ENCODE results near the gene SAT2.

SAT2 gene

DNA sequence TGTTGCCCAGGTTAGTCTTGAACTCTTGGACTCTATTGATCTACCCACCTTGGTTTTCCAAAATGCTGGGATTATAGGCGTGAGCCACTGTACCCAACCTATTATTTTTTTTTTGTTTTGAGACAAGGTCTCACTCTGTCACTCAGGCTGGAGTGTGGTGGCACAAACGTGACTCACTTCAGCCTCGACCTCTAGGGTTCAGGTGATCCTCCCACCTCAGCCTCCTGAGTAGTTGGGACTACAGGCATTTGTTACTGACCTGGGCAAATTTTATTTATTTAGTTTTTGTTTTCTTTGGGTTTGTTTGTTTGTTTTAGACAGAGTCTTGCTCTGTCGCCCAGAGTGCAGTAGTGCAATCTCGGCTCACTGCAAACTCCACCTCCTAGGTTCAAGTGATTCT, 4.0 kb downstream of the SAT2 start:
- no peak overlapping the region for H3K4me3 ChIP-seq (ENCODE audit: low read depth, low read length)
- TF ChIP-seq, protein P1, sequence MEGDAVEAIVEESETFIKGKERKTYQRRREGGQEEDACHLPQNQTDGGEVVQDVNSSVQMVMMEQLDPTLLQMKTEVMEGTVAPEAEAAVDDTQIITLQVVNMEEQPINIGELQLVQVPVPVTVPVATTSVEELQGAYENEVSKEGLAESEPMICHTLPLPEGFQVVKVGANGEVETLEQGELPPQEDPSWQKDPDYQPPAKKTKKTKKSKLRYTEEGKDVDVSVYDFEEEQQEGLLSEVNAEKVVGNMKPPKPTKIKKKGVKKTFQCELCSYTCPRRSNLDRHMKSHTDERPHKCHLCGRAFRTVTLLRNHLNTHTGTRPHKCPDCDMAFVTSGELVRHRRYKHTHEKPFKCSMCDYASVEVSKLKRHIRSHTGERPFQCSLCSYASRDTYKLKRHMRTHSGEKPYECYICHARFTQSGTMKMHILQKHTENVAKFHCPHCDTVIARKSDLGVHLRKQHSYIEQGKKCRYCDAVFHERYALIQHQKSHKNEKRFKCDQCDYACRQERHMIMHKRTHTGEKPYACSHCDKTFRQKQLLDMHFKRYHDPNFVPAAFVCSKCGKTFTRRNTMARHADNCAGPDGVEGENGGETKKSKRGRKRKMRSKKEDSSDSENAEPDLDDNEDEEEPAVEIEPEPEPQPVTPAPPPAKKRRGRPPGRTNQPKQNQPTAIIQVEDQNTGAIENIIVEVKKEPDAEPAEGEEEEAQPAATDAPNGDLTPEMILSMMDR (IDR thresholded peaks at IDR 0.05; ENCODE audit: low read depth, low read length): no peak

DNA sequence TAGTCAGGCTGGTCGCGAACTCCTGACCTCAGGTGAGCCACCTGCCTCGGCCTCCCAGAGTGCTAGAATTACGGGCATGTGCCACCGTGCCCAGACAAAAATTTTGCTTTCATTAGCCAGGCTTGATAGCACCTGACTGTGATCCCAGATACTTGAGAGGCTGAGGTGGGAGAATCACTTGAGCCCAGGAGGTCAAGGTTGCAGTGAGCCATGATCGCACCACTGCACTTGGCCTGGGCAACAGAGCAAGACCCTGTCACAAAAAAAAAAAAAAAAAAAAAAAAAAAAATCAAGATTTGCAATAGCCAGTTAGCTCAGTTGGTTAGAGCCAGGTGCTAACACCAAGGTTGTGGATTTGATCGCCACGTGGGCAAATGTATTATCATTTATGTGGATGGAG, 6.8 kb downstream of the SAT2 start:
- no peak overlapping the region for H3K4me3 ChIP-seq (ENCODE audit: low read depth, low read length)
- TF ChIP-seq, protein P1 (IDR thresholded peaks at IDR 0.05; ENCODE audit: low read depth, low read length): no peak

DNA sequence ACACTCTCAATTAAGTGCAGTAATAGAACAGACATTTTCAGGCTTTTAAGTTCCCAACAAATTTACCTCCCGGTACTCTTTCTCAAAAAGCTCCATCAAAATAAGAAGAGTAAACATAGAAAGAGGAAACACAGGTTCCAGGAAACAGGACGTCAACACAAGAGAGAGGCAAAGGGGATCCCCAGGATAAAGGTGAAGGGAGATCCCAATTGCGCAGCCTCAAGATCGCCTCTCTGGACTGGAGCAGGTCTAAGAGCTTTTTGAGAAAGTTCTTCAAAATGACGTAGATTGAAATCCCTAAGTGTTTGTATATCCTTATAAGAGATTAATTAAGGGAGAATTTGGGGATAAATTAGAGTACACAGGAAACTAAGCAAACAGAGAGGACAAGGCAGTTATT, 9.0 kb downstream of the SAT2 start:
- TF ChIP-seq, protein P1 (IDR thresholded peaks at IDR 0.05; ENCODE audit: low read depth, low read length): no peak
- H3K4me3 ChIP-seq (ENCODE audit: low read depth, low read length): no peak overlapping the region

DNA sequence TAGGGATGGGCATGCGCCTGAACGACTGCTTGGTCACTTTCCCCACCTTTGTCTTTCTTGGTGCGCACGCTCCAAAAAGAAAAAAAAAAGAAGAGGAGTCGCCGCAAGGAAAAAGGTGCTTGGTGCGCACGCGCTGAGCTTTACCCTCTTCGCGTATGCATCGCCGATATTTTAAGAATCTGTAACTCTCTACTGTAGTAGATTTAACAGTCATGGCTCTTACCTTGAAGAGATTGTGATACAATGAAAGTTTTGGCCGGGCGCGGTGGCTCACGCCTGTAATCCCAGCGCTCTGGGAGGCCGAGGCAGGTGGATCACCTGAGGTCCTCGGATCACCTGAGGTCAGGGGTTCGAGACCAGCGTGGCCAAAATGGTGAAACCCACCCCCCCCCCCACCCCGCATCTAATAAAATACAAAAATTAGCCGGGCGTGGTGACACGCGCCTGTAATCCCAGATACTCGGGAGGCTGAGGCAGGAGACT, 12.3 kb downstream of the SAT2 start:
- TF ChIP-seq, protein P1 (IDR thresholded peaks at IDR 0.05; ENCODE audit: low read depth, low read length): no peak
- peak overlapping the region; percentile 53 for H3K4me3 ChIP-seq (ENCODE audit: low read depth, low read length)

DNA sequence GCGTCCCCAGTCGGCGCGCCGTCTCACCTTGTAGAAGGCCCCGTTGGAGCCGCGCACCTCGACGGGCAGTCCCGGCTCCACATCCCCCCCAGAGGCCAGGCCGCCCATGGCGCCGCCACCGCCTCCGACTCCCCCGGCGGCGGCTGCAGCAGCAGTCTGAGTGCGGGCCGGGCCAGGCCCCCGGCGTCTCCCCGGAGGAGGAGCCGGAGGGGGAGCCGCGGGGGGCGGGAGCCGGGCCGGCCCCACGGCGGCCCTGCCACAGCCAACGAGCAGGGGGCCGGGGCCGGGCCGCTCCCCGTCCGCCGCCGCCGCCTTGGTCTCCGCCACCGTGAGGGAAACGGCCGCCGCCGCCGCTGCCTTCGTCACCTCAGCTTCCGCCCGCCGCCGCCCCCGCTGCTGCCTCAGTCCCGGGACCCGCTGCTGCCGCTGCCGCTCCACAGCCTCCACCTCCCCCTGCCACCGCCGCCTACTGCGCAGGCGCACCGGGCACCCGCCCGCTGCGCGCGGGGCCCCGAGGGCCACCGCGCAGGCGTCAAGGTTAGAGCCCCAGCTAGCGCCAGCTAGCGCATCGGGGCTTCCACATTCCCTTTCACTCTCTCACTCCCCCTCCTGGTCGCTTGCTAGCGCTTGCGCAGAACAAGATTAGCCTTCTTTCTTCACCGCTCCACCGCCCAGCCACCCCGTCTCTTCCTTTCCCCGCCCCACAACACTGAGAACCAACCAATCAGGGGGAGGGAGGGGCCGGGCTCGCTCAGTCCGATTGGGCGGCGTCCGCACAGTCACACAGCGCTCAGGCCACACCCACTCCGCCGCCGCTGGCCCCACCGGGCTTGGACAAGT, 13.0 kb downstream of the SAT2 start, which contains the start of gene FXR2:
FXR2 (minus strand) TSS at position 473 of the 840 bp plus-strand sequence; CDS start at position 108, 365 bp downstream.
- TF ChIP-seq, protein P1 (IDR thresholded peaks at IDR 0.05; ENCODE audit: low read depth, low read length): peak; percentile 60
- H3K4me3 ChIP-seq (ENCODE audit: low read depth, low read length): peak within 1 kb of the TSS; percentile 89

DNA sequence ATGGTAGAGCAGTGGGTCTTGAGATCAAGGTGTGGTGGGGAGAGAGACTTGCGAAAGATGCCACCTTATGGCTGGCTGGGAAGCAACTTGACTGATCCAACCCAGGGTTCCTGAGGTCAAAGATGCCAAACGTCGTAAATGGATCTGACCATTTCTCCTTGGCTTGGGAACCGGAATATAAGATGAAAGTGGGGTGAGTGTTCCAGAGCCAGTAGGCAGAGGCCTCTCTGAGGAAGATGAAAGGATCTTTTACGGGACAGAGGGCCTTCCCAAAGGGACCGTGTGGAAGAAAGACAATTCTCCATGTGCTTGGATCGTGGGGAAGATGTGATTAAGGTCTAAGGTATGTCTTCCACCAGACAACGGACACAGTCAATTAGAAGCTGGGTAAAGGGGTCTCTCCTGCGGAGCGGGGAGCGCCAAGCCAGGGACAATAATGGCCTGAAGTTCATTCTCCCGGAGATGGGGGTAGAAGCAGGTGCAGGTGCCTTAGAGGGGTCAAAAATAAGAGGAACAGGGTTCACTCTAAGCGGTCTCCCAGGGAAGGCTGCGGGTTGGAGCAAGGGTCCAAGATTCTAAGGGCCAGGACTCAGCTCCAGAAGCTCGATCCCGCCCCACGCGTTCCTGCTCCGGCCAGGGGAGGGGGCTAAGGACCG, 13.7 kb downstream of the SAT2 start:
- peak overlapping the region; percentile 89 for H3K4me3 ChIP-seq (ENCODE audit: low read depth, low read length)
- TF ChIP-seq, protein P1 (IDR thresholded peaks at IDR 0.05; ENCODE audit: low read depth, low read length): no peak

DNA sequence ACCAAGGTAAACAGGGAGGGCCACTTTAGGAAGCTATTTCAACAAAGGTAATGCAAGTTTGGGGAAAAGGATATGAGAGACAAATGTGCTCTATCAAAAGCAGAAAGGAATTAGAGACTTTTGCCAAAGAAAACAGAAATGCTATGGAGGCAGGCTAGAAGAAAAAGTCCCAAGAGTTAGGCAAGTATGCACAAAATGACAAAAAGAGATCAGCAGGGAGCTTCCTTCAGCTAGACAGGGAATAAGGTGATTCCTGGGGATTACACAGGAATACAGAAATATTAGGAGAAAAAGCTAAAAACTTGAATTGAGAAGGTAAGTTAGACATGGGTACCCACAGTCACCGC, 15.4 kb downstream of the SAT2 start:
- H3K4me3 ChIP-seq (ENCODE audit: low read depth, low read length): no peak overlapping the region

More for the DNA sequence above, 15.4 kb downstream of the SAT2 start:
- TF ChIP-seq, protein P1 (IDR thresholded peaks at IDR 0.05; ENCODE audit: low read depth, low read length): no peak

Measured in WI38 (cell line).